Large intestine (tissue), 3 donors: Measurements from ENCODE around the gene OLR1. TPM values are rescaled to one million over a fixed set of nuclear protein-coding genes. Genes with fewer than 3 reads are reported as not detected.
A peak's percentile ranks its signal among the peaks of the same experiment; 100 is the strongest.
"Not testable (repeated sequence)": the region's sequence is repeated elsewhere in the genome, so short reads cannot be mapped to it uniquely, and the experiment has no call there.

Experiments used
- DNase-seq, 2 donors: peaks; one replicate each; pipeline versions ENCODE4 v3.0.0 to v3.0.0-alpha.2; 2013
- H3K27ac ChIP-seq: one replicate; pipeline ENCODE4 v1.5.1; 2013; ENCODE audit warnings: low read length
- H3K27me3 ChIP-seq: 2 replicates; pipeline ENCODE4 v1.6.1; 2013; ENCODE audit warnings: low read length; ENCODE audit not compliant: control insufficient read depth, insufficient read depth
- H3K36me3 ChIP-seq: 2 replicates; pipeline ENCODE4 v1.6.1; 2013; ENCODE audit warnings: low read length; ENCODE audit not compliant: control insufficient read depth, insufficient read depth
- H3K4me1 ChIP-seq: one replicate; pipeline ENCODE4 v1.6.1; 2013; ENCODE audit warnings: low read length; ENCODE audit not compliant: control insufficient read depth, insufficient read depth
- H3K4me3 ChIP-seq: one replicate; pipeline ENCODE4 v1.5.1; 2013; ENCODE audit warnings: low read length
- H3K9me3 ChIP-seq: one replicate; pipeline ENCODE4 v1.6.1; 2013; ENCODE audit warnings: mild to moderate bottlenecking, low read depth, low read length, moderate library complexity; ENCODE audit not compliant: control insufficient read depth
- WGBS: methylation state at CpG from one replicate; pipeline ENCODE4 v1.1.5; 2013; ENCODE audit warnings: low lambda C conversion rate; ENCODE audit not compliant: insufficient coverage; 5-methylcytosine and 5-hydroxymethylcytosine counted together
- polyA plus RNA-seq: library from polyadenylated mRNA; unstranded; fragments of 120-200 nt; gene quantifications from one replicate; pipeline ENCODE4 v1.2.1, GENCODE V29; 2013

Gene OLR1
- polyA plus RNA-seq, 1 donor = 2.6 TPM

DNA sequence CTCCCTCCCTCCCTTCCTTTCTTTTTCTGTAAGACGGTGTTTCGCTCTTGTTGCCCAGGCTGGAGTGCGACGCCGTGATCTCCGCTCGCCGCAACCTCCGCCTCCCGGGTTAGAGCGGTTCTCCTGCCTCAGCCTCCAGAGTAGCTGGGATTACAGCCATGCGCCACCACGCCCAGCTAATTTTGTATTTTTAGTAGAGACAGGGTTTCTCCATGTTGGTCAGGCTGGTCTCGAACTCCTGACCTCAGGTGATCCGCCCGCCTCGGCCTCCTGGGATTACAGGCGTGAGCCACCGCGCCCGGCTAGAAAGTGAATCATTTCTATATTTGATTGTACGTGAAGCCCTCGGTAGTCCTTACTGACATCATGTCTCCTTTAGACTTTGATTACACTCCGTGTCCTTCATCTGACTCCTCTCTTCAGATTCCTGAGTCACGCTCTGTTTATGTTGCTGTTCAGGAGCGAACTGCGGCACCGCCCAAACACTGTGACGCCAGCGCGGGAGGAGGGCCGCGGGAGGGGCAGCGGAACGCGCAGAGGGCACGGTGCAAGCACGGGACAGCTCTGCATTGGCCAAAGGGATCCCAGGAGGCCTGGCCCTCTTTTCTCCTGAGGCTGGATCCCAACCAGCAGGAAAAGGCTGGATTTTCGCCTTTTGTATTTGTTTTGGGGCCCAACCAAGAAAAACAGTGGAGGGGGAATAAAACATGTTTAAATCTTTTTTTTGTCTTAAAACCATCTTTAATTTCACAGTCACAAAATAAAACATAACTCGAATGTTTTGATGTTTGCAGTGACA lies 40.2 kb upstream of the OLR1 start:
- H3K4me1 ChIP-seq = peaks cover 12% of the 10 kb centered on the region
- no CpG with 5 or more reads among the region's 40 CpGs for WGBS
- H3K27me3 ChIP-seq = no peaks in the 10 kb centered on the region
- peak; percentile 99 to 100 for DNase-seq
- peak overlapping the region; percentile 99 for H3K27ac ChIP-seq
- no peaks in the 10 kb centered on the region for H3K9me3 ChIP-seq
- peak overlapping the region; percentile 89 for H3K4me3 ChIP-seq
- H3K36me3 ChIP-seq = no peaks in the 10 kb centered on the region

DNA sequence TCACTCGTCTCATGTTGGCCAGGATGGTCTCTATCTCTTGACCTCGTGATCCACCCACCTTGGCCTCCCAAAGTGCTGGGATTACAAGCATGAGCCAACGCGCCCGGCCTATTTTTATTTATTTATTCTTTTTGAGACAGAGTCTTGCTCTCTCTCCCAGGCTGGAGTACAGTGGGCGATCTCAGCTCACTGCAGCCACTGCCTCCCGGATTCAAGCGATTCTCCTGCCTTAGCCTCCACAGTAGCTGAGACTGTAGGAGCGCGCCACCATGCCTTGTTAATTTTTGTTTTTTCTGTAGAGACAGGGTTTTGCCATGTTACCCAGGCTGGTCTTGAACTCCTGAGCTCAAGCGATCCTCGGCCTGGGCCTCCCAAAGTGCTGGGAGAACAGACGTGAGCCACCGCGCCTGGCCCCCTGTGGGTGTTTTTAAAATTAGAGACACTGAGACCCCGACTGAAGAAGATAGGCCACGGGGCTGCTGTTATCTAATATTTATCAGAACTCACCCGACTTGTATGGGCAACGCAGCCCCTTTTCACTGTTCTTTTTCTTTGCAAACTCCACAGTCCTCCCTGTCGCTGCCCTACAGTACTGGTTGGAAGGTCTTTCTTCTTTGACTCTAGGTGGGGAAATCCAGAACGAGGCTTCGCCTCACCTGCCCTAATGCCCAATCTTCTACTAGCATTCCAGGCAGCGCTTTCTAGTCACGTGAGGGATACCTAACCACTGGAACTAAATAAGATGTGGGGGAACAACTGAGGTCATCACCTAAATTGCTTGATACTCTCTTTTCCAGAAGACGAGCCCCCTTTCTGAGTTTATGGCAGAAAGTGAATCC lies 39.4 kb upstream of the OLR1 start:
- H3K27ac ChIP-seq = peak overlapping the region; percentile 99
- H3K27me3 ChIP-seq = no peaks in the 10 kb centered on the region
- H3K4me1 ChIP-seq = peaks cover 12% of the 10 kb centered on the region
- H3K36me3 ChIP-seq = no peaks in the 10 kb centered on the region
- H3K9me3 ChIP-seq = no peaks in the 10 kb centered on the region
- H3K4me3 ChIP-seq = no peak overlapping the region
- no peak for DNase-seq
- WGBS = 100% methylated on average over 2 of the region's 25 CpGs

DNA sequence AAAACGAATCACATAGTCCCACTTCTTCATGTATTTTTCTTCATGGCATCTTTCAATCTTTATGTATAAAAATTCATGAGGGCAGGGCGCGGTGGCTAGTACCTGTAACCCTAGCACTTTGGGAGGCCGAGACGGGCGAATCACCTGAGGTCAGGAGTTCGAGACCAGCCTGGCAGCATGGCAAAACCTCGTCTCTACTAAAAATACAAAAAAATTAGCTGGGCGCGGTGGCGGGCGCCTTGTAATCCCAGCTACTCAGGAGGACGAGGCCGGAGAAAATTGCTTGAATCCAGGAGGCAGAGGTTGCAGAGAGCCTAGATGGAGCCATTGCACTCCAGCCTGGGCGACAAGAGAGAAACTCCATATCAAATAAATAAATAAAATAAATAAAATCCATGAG lies 38.3 kb upstream of the OLR1 start:
- no peak for DNase-seq
- WGBS = 94% methylated on average over 2 of the region's 15 CpGs
- H3K27me3 ChIP-seq = no peaks in the 10 kb centered on the region
- H3K9me3 ChIP-seq = no peaks in the 10 kb centered on the region
- no peak overlapping the region for H3K27ac ChIP-seq
- H3K36me3 ChIP-seq = no peaks in the 10 kb centered on the region
- peaks cover 12% of the 10 kb centered on the region for H3K4me1 ChIP-seq
- H3K4me3 ChIP-seq = no peak overlapping the region

DNA sequence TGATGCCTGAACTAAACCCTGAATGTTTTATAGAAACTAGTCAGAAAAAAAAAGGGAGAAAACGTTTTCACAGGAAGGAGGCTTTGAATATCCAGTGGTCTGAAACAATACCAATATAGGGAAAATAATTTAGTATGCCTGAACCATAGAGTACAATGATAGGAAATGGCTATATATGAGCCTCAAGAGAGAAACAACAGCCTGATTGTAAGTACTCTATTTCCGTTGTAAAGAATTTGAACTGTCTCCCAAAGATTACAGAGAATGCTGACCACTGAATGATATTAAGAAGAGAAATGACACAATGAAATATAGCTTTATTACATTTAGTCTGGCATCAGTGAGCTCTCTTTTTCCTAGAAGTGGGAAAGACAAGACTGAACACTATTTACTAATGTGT lies 35.2 kb upstream of the OLR1 start:
- no peak overlapping the region for H3K27ac ChIP-seq
- no peaks in the 10 kb centered on the region for H3K4me1 ChIP-seq
- no peak for DNase-seq
- no peaks in the 10 kb centered on the region for H3K9me3 ChIP-seq
- H3K4me3 ChIP-seq = no peak overlapping the region
- 67% methylated on average over 1 of the region's 2 CpGs for WGBS
- no peaks in the 10 kb centered on the region for H3K27me3 ChIP-seq
- no peaks in the 10 kb centered on the region for H3K36me3 ChIP-seq

DNA sequence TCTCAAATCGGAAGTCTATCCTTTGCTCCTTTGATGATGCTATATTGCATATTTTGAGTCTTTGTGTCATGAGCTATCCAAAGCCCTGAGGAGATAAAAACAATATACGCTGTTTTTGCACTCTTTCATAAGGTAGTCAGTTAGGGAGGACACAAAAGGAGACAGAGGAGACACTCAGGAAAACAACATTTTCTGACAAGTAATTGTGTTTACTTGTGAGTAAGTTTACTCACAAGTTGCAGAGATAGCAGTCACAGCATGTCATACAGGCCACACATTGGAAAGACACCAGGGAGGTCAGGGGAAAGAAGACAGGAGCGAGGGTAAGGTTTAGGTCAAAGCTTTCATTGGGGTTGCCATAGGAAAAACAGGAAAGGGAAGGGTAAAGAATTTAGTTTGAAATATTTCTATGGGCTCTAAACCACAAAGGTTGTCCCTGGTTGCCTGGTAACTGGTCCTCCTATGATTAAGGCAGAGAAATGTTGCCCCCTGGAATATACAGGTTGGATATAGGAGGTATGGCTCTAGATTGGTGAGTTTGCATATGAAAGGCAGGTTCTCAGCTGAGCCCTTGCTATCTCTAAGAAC lies 33.4 kb upstream of the OLR1 start:
- Histone ChIP-seq H3K27me3 (no peaks in the 10 kb centered on the region), H3K9me3 (no peaks in the 10 kb centered on the region), H3K4me3 (no peak overlapping the region), H3K4me1 (no peaks in the 10 kb centered on the region), H3K27ac (no peak overlapping the region), H3K36me3 (no peaks in the 10 kb centered on the region)
- no peak for DNase-seq
- 80% methylated on average over 1 of the region's 3 CpGs for WGBS

DNA sequence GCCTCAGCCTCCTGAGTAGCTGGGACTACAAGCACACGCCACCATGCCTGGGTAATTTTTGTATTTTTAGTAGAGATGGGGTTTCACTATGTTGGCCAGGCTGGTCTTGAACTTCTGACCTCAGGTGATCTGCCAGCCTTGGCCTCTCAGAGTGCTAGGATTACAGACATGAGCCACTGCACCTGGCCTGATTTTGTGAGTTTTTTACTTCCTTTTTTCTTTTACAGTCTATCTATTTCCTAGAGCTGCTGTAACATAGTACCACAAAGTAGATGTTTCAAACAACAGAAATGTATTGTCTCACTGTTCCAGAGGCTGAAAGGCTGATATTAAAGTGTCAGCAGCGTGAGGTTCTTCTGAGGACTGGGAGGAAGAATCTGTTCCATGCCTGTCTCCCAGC lies 32.6 kb upstream of the OLR1 start:
- DNase-seq, H3K36me3 ChIP-seq, H3K4me1 ChIP-seq, H3K27ac ChIP-seq, H3K27me3 ChIP-seq, H3K4me3 ChIP-seq, H3K9me3 ChIP-seq: not testable (repeated sequence)
- no CpG with 5 or more reads among the region's 2 CpGs for WGBS

DNA sequence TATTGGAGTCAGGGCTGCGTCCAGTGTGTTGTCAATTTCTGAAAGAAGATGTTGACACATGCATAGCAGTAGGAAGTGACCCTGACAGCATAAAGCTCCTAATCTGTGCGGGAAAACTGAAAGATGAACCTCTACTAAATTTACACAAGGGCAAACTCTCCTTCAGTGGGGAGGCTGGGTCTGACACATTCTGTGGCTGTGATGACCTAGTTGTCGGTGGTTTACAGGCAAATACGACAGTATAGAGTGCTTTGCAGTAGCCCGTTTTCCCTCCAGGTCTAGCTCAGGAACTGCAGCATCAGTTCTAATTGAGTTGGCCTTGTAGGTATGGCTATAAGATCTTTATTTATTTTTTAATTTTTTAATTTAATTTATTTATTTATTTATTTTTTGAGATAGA lies 25.9 kb upstream of the OLR1 start:
- DNase-seq = no peak
- WGBS = 100% methylated on average over 1 of the region's 5 CpGs
- H3K4me1 ChIP-seq = no peaks in the 10 kb centered on the region
- H3K27ac ChIP-seq = no peak overlapping the region
- H3K27me3 ChIP-seq = no peaks in the 10 kb centered on the region
- no peaks in the 10 kb centered on the region for H3K36me3 ChIP-seq
- no peaks in the 10 kb centered on the region for H3K9me3 ChIP-seq
- no peak overlapping the region for H3K4me3 ChIP-seq

DNA sequence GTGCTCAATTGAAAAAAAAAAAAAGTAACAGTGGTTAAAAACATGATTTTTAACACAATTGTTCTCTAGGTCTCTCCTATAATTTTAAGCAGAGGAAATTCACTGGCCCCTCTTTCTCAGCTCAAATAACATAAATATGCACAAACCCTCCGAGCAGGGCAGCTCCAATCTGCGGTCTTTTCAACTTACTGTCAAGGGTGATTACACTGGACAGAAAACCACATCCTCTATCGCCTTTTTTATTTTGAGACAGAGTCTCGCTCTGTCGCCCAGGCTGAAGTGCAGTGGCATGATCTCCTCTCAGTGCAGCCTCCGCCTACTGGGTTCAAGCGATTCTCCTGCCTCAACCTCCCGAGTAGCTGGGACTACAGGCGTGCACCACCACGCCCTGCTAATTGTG lies 24.3 kb upstream of the OLR1 start:
- no peaks in the 10 kb centered on the region for H3K36me3 ChIP-seq
- DNase-seq = no peak
- H3K9me3 ChIP-seq = no peaks in the 10 kb centered on the region
- no peak overlapping the region for H3K27ac ChIP-seq
- no peaks in the 10 kb centered on the region for H3K4me1 ChIP-seq
- H3K27me3 ChIP-seq = no peaks in the 10 kb centered on the region
- WGBS = no CpG with 5 or more reads among the region's 10 CpGs
- no peak overlapping the region for H3K4me3 ChIP-seq

DNA sequence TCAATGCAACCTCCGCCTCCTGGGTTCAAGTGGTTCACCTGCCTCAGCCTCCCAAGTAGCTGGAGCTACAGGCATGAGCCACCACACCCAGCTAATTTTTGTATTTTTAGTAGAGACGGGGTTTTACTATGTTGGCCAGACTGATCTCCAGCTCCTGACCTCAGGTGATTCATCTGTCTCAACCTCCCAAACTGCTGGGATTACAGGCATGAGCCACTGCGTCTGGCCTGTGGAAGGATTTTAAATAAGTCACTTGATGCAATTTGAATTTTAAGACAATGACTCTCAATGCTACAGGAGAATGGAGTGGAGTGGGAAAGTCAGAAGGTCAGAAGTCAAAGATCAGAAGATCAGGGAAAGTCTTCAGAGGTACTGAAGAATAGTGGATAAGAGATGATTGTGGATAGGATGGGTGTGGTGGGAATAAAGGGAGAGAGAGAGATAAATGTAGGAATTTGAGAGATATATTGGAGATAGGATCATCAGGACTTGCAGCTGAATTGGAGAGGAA lies 22.3 kb upstream of the OLR1 start:
- H3K27ac ChIP-seq = no peak overlapping the region
- WGBS = no CpG with 5 or more reads among the region's 3 CpGs
- H3K4me1 ChIP-seq = no peaks in the 10 kb centered on the region
- H3K9me3 ChIP-seq = no peaks in the 10 kb centered on the region
- DNase-seq = no peak
- H3K36me3 ChIP-seq = no peaks in the 10 kb centered on the region
- no peak overlapping the region for H3K4me3 ChIP-seq
- H3K27me3 ChIP-seq = no peaks in the 10 kb centered on the region

DNA sequence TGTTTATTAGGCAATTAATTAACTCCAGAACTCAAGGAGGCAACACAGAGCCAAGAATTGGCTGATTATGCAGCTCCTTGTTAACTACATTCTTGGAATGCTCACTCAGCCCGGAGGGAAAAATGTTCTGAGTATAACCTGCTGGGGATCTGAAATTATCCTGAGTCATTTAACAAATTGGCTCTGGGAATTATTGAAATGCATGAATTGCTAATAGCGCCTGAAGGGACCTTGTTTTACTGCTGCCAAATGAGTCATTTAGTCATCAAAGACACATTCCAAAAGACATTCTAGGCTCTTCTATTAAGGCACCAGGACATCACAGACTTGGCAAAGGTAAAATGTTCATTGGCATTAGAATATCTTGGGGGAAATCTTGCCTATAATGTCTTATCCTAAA lies 19.9 kb upstream of the OLR1 start:
- no peak for DNase-seq
- Histone ChIP-seq H3K9me3 (no peaks in the 10 kb centered on the region), H3K4me1 (no peaks in the 10 kb centered on the region), H3K27me3 (no peaks in the 10 kb centered on the region), H3K36me3 (no peaks in the 10 kb centered on the region), H3K27ac (no peak overlapping the region), H3K4me3 (no peak overlapping the region)
- WGBS = no CpG with 5 or more reads among the region's 2 CpGs
